ENCODE results near the gene FIBCD1. TPM values are rescaled to one million over a fixed set of nuclear protein-coding genes. Genes with fewer than 3 reads are reported as not detected.

FIBCD1 gene
- total RNA-seq, 1 experiment from 2014 or later = 1.4 TPM

- Mint-ChIP-seq H3K4me3 (ENCODE audit: low read depth, unreplicated experiment) (no peak overlapping the region), H3K4me1 (ENCODE audit: low read depth, unreplicated experiment) (no peaks in the 10 kb centered on the region), H3K9me3 (ENCODE audit: low read depth, unreplicated experiment) (no peaks in the 10 kb centered on the region), H3K27ac (ENCODE audit: unreplicated experiment) (no peak overlapping the region), H3K27me3 (ENCODE audit: unreplicated experiment) (no peaks in the 10 kb centered on the region), H3K36me3 (ENCODE audit: insufficient read depth, unreplicated experiment) (no peaks in the 10 kb centered on the region)
- CTCF ChIA-PET = interaction anchor here (0.8 kb wide), 1 partner anchor 9 kb away, joined by 4 read pairs; no protein-coding TSS in a partner anchor
- no TSS peak for BruUV-seq (replicated peaks)
- TF ChIP-seq CTCF (IDR thresholded peaks at IDR 0.05; ENCODE audit: unreplicated experiment) = no peak
- DNase-seq = no peak
- intact Hi-C loops (cut with micrococcal nuclease; ENCODE audit: unreplicated experiment) = no loop called here
These were observed 80.9 kb downstream of the FIBCD1 start for GRCh38 chr9:130857864-130858738.

- Mint-ChIP-seq H3K36me3 (ENCODE audit: insufficient read depth, unreplicated experiment) (no peaks in the 10 kb centered on the region), H3K9me3 (ENCODE audit: low read depth, unreplicated experiment) (no peaks in the 10 kb centered on the region), H3K27ac (ENCODE audit: unreplicated experiment) (no peak overlapping the region), H3K4me1 (ENCODE audit: low read depth, unreplicated experiment) (no peaks in the 10 kb centered on the region), H3K27me3 (ENCODE audit: unreplicated experiment) (no peaks in the 10 kb centered on the region), H3K4me3 (ENCODE audit: low read depth, unreplicated experiment) (no peak overlapping the region)
- DNase-seq = no peak
- TF ChIP-seq CTCF (IDR thresholded peaks at IDR 0.05; ENCODE audit: unreplicated experiment) = no peak
- CTCF ChIA-PET = no interaction called here
- intact Hi-C loops (cut with micrococcal nuclease; ENCODE audit: unreplicated experiment) = no loop called here
- BruUV-seq (replicated peaks) = no TSS peak
These were observed 82.6 kb downstream of the FIBCD1 start for GRCh38 chr9:130856474-130856873.

- no peak overlapping the region for H3K4me3 Mint-ChIP-seq (ENCODE audit: low read depth, unreplicated experiment)
- no peaks in the 10 kb centered on the region for H3K36me3 Mint-ChIP-seq (ENCODE audit: insufficient read depth, unreplicated experiment)
- no peak for TF ChIP-seq CTCF (IDR thresholded peaks at IDR 0.05; ENCODE audit: unreplicated experiment)
- no peaks in the 10 kb centered on the region for H3K4me1 Mint-ChIP-seq (ENCODE audit: low read depth, unreplicated experiment)
- CTCF ChIA-PET = no interaction called here
- H3K9me3 Mint-ChIP-seq (ENCODE audit: low read depth, unreplicated experiment) = no peaks in the 10 kb centered on the region
- DNase-seq = no peak
- no peak overlapping the region for H3K27ac Mint-ChIP-seq (ENCODE audit: unreplicated experiment)
- no peaks in the 10 kb centered on the region for H3K27me3 Mint-ChIP-seq (ENCODE audit: unreplicated experiment)
- no TSS peak for BruUV-seq (replicated peaks)
- intact Hi-C loops (cut with micrococcal nuclease; ENCODE audit: unreplicated experiment) = no loop called here
These were observed 84.2 kb downstream of the FIBCD1 start for GRCh38 chr9:130854835-130855234.

GRCh38 chr9:130854092-130854491, 85.0 kb downstream of the FIBCD1 start:
- TF ChIP-seq CTCF (IDR thresholded peaks at IDR 0.05; ENCODE audit: unreplicated experiment) = no peak
- no peak overlapping the region for H3K27ac Mint-ChIP-seq (ENCODE audit: unreplicated experiment)
- intact Hi-C loops (cut with micrococcal nuclease; ENCODE audit: unreplicated experiment) = no loop called here
- no peaks in the 10 kb centered on the region for H3K9me3 Mint-ChIP-seq (ENCODE audit: low read depth, unreplicated experiment)
- BruUV-seq (replicated peaks) = no TSS peak
- CTCF ChIA-PET = no interaction called here
- no peaks in the 10 kb centered on the region for H3K27me3 Mint-ChIP-seq (ENCODE audit: unreplicated experiment)
- H3K4me3 Mint-ChIP-seq (ENCODE audit: low read depth, unreplicated experiment) = no peak overlapping the region
- H3K36me3 Mint-ChIP-seq (ENCODE audit: insufficient read depth, unreplicated experiment) = no peaks in the 10 kb centered on the region
- H3K4me1 Mint-ChIP-seq (ENCODE audit: low read depth, unreplicated experiment) = no peaks in the 10 kb centered on the region
- DNase-seq = no peak

Measured in Calu3 (cell line).